PC-9 (cell line): ENCODE results near the gene TAB3. TPM values are rescaled to one million over a fixed set of nuclear protein-coding genes. Genes with fewer than 3 reads are reported as not detected.

Source experiments
- BruUV-seq: library from RNA; stranded (reverse); fragments of 400-500 nt; replicated peaks from 2 replicates; lab custom pipeline; 2021; lab: Mats Ljungman, UMichigan
- CTCF ChIA-PET: fragments of 300-600 bp; sonication (Branson Sonifier 250); formaldehyde crosslinking; loops from one replicate; lab custom pipeline; 2022; ENCODE audit warnings: antibody characterized with exemption; lab: Charles Lee
- POLR2A ChIA-PET: fragments of 300-600 bp; sonication (Branson Sonifier 250); formaldehyde crosslinking; loops from one replicate; lab custom pipeline; 2022; ENCODE audit warnings: antibody characterized with exemption; ENCODE audit not compliant: unreplicated experiment; lab: Charles Lee
- DNase-seq, 2 experiments: peaks; one replicate each; pipeline versions ENCODE4 v3.0.0 to v3.0.0-alpha.2; 2015 to 2022; ENCODE audit warnings: mixed read lengths in 1 of 2
- H2AFZ ChIP-seq: fragments of 200-600 bp; sonication (generic); 2 replicates; pipeline ENCODE4 v1.8.1; 2017; ENCODE audit warnings: antibody characterized with exemption
- H3F3A ChIP-seq: fragments of 200-600 bp; sonication (generic); 2 replicates; pipeline ENCODE4 v1.8.1; 2017; ENCODE audit warnings: antibody characterized with exemption, mild to moderate bottlenecking, low read depth; ENCODE audit not compliant: insufficient read depth
- H3K27ac ChIP-seq: fragments of 200-600 bp; sonication (generic); 2 replicates; pipeline ENCODE4 v1.6.1; 2016; ENCODE audit warnings: mixed run types
- H3K27me3 ChIP-seq: fragments of 200-600 bp; sonication (generic); 2 replicates; pipeline ENCODE4 v1.6.1; 2016; ENCODE audit warnings: low read depth, mixed run types; ENCODE audit not compliant: insufficient read depth
- H3K36me3 ChIP-seq: fragments of 200-600 bp; sonication (generic); 2 replicates; pipeline ENCODE4 v1.6.1; 2016; ENCODE audit warnings: low read depth, mixed run types
- H3K4me1 ChIP-seq: fragments of 200-600 bp; sonication (generic); replicated peaks from 2 replicates; pipeline ENCODE4 v1.6.1; 2016; ENCODE audit warnings: mixed run types; ENCODE audit not compliant: insufficient read depth
- H3K4me2 ChIP-seq: fragments of 200-600 bp; sonication (generic); 2 replicates; pipeline ENCODE4 v1.6.1; 2017; ENCODE audit warnings: mixed run types
- H3K4me3 ChIP-seq: fragments of 200-600 bp; sonication (generic); 2 replicates; pipeline ENCODE4 v1.6.1; 2016; ENCODE audit warnings: mixed run types
- H3K79me2 ChIP-seq: fragments of 200-600 bp; sonication (generic); 2 replicates; pipeline ENCODE4 v1.6.1; 2017; ENCODE audit warnings: low read depth, mixed run types
- H3K9me2 ChIP-seq: fragments of 200-600 bp; sonication (generic); 2 replicates; pipeline ENCODE4 v1.8.1; 2017; ENCODE audit warnings: mild to moderate bottlenecking; ENCODE audit not compliant: insufficient read depth
- H3K9me3 ChIP-seq: fragments of 200-600 bp; sonication (generic); 2 replicates; pipeline ENCODE4 v1.8.1; 2016; ENCODE audit warnings: low read depth; ENCODE audit not compliant: insufficient read depth
- H4K20me1 ChIP-seq: fragments of 200-600 bp; sonication (generic); 2 replicates; pipeline ENCODE4 v1.8.1; 2017; ENCODE audit not compliant: insufficient read depth
- CTCF ChIP-seq: fragments of 200-600 bp; sonication (generic); conservative IDR thresholded peaks from 2 replicates; pipeline ENCODE4 v1.6.1; 2017; ENCODE audit warnings: mixed run types, antibody characterized with exemption, mild to moderate bottlenecking, moderate library complexity
- EZH2 ChIP-seq: fragments of 200-600 bp; sonication (generic); IDR thresholded peaks from 2 replicates; pipeline ENCODE4 v1.8.0; 2017; ENCODE audit warnings: antibody characterized with exemption, low read depth
- intact Hi-C: fragments of 100-400 bp; cut with micrococcal nuclease; formaldehyde crosslinking; loops from one replicate; pipeline ENCODE4 v1.10.0; 2022; ENCODE audit not compliant: unreplicated experiment
- total RNA-seq: library from RNA; stranded (reverse); gene quantifications from 2 replicates; pipeline ENCODE4 v1.2.3, GENCODE V29; 2021

Gene TAB3
- total RNA-seq, 1 experiment from 2014 or later: 50.8 TPM

- Histone ChIP-seq H3K27ac (no peak overlapping the region), H2AFZ (no peak overlapping the region), H3K9me3 (no peaks in the 10 kb centered on the region), H3F3A (no peaks in the 10 kb centered on the region), H3K79me2 (no peaks in the 10 kb centered on the region), H3K36me3 (no peaks in the 10 kb centered on the region), H4K20me1 (no peaks in the 10 kb centered on the region), H3K4me1 (peaks cover 14% of the 10 kb centered on the region; the same call in 1 of the 2 replicates), H3K27me3 (no peaks in the 10 kb centered on the region), H3K9me2 (no peaks in the 10 kb centered on the region), H3K4me2 (no peak overlapping the region), H3K4me3 (no peak overlapping the region)
- BruUV-seq: no TSS peak
- CTCF ChIA-PET: no interaction called here
- POLR2A ChIA-PET: no interaction called here
- TF ChIP-seq EZH2 (no peak), CTCF (no peak)
- intact Hi-C loops: no loop called here
- no peak for DNase-seq
Observed at GRCh38 chrX:30930143-30930542, 41.1 kb upstream of the TAB3 start.

- BruUV-seq: no TSS peak
- Histone ChIP-seq H3K9me2 (no peaks in the 10 kb centered on the region), H3K27ac (no peak overlapping the region), H3K36me3 (no peaks in the 10 kb centered on the region), H3K4me3 (no peak overlapping the region), H3K9me3 (no peaks in the 10 kb centered on the region), H3K4me1 (no peaks in the 10 kb centered on the region), H3K27me3 (no peaks in the 10 kb centered on the region), H4K20me1 (no peaks in the 10 kb centered on the region), H3K79me2 (no peaks in the 10 kb centered on the region), H2AFZ (no peak overlapping the region), H3F3A (no peaks in the 10 kb centered on the region), H3K4me2 (no peak overlapping the region)
- TF ChIP-seq EZH2: no peak
- TF ChIP-seq CTCF: no peak
- POLR2A ChIA-PET: no interaction called here
- no peak for DNase-seq
- intact Hi-C loops: no loop called here
- CTCF ChIA-PET: no interaction called here
Observed at GRCh38 chrX:30920271-30920670, 31.2 kb upstream of the TAB3 start.

- Histone ChIP-seq H3K36me3 (no peaks in the 10 kb centered on the region), H3K9me3 (no peaks in the 10 kb centered on the region), H3K4me3 (no peak overlapping the region), H3K9me2 (no peaks in the 10 kb centered on the region), H3K79me2 (no peaks in the 10 kb centered on the region), H3F3A (no peaks in the 10 kb centered on the region), H4K20me1 (no peaks in the 10 kb centered on the region), H2AFZ (no peak overlapping the region), H3K27me3 (no peaks in the 10 kb centered on the region), H3K4me1 (no peaks in the 10 kb centered on the region), H3K27ac (no peak overlapping the region), H3K4me2 (no peak overlapping the region)
- ChIA-PET POLR2A (no interaction called here), CTCF (no interaction called here)
- TF ChIP-seq EZH2 (no peak), CTCF (no peak)
- no peak for DNase-seq
- intact Hi-C loops: no loop called here
- BruUV-seq: no TSS peak
Observed at GRCh38 chrX:30918480-30918879, 29.4 kb upstream of the TAB3 start.
